OCI-M2 (cell line): ENCODE results near the gene NOX5.
A peak's percentile ranks its signal among the peaks of the same experiment; 100 is the strongest.

ENCODE experiments used
- DNase-seq: peaks from one replicate; lab custom pipeline; 2025; ENCODE audit not compliant: unreplicated experiment; lab: John Stamatoyannopoulos, UW

Gene NOX5

DNA sequence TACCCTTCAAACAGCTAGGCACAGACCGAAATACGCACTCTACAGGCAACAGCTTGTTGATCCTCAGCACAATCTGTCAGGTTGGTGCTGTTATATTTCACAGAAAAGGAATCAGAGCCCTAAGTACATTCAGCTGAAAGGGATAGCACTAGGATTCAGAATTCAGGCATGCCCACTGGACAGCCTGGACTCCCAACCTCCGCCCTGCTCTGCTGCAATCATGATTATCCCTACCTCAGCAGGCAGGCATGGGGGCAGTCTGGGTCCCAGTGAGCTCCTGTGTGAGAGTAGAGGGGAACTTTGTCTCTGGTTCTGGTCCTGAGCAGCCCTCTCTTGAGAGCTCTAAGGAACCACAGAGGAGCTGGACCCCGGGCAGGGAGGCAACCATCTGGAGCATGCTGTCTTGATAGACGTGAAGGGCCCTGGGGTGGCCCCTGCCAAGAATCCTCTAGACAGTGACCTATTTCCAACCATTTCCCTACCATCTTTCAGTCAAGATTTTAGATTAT lies 23.4 kb upstream of the NOX5 start:
- no peak for DNase-seq

DNA sequence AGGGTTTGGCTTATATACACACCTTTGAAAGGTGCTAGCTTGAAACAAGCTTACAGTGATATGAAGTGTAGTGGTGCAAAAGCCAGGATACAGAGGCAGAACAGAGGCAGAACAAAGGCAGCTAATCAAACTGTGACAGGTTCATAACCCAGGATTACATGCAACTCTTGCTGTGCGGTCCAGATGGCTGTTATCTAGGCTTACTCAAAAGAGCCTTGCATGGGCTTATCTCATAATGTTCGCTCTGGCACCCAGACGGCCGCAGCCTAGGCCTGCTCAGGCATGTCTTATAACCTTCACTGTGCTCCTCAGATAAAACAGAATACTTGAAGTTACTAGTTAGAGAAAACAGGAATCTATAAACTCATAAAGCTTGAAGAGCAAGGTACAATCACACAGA lies 22.8 kb upstream of the NOX5 start:
- DNase-seq, result peak; percentile 69

DNA sequence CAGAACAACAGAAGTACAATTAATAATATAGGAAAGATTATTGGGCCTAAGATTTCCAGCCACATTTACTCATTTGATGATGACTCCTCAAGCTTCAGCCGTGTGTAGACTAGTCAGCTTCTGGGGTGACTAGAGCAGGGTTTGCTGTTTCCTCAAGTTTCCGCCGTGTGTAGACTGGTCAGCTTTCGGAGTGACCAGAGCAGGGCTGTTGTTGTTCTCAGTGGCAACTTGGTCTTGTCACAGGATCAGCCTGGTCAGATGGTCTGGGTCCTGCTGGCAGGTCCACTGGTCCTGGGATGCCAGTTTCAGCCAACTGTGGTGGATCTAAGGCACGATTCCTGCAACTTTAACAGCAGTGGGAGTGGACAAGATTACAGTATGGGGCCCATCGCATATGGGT lies 21.8 kb upstream of the NOX5 start:
- no peak for DNase-seq

- DNase-seq, result no peak
These were observed 21.2 kb upstream of the NOX5 start for GRCh38 chr15:68993276-68993675.

- no peak for DNase-seq
These were observed 20.3 kb upstream of the NOX5 start for GRCh38 chr15:68994149-68994548.

GRCh38 chr15:68994981-68995761 lies 19.3 kb upstream of the NOX5 start:
- no peak for DNase-seq

GRCh38 chr15:68997050-68997449 lies 17.4 kb upstream of the NOX5 start:
- DNase-seq, result no peak

DNA sequence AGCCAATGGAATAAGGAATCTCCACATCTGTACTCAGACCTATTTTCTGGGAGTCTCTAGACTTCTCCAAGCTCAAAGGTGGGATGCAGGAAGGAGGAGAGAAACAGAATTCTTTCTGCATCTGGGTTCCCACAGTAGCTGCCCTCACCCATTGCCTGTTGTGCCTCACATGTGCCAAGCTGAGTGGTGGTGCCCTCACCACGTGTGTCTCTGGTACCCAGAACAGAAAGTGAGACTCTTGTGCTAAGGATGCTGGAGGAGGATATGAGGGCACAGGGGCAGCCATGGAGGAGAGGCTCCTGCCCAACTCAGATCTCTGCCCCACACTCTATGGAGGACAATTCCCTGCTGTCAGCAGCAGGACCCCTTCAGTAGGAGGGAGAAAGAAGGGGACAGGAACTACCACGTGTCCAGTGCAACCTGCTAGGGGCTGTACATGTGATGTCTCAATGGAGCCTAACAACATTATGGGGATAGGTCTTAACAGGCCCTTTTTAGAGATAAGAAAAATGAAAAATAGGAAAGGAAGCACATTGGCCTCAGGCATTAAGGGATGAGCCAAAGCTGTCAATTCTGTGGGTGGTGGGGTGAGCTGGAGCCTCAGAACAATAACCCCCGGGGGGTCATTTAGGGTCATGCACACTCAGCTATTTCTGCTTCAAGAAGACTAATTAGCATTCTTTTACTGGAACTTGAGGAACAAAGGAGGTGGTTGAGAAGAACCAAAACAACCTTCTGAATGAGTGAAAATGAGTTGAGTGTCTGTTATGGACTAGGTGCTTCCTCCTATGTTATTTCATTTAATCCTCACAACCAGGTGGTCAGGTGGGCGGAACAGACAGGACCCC lies 16.3 kb upstream of the NOX5 start:
- DNase-seq, result no peak

- no peak for DNase-seq
These were observed 15.4 kb upstream of the NOX5 start for GRCh38 chr15:68999091-68999490.

GRCh38 chr15:69000091-69000490 lies 14.4 kb upstream of the NOX5 start:
- DNase-seq, result no peak

GRCh38 chr15:69000725-69001503 lies 13.6 kb upstream of the NOX5 start:
- DNase-seq, result no peak

GRCh38 chr15:69002783-69003182 lies 11.7 kb upstream of the NOX5 start:
- no peak for DNase-seq

GRCh38 chr15:69004011-69004410 lies 10.5 kb upstream of the NOX5 start:
- DNase-seq, result no peak

- no peak for DNase-seq
These were observed 6.4 kb upstream of the NOX5 start for GRCh38 chr15:69008056-69008455.

DNA sequence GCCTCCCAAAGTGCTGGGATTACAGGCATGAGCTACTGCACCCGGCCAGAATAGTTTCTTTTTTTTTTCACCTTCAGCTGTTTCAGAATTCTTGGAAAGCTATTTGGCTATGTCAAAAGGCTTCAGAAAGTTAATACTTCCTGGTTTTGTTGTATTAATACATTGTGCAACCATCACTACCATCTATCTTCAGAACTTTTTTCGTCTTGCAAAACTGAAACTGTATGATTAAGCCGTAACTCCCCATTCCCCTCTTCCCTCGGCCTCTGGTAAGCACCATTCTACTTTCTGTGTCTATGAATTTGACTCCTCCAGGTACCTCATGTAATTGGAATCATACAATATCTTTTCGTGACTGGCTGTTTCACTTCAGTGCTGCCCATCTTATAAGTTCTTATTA lies 5.2 kb upstream of the NOX5 start:
- DNase-seq, result no peak

GRCh38 chr15:69011641-69012040 lies 2.9 kb upstream of the NOX5 start:
- no peak for DNase-seq

GRCh38 chr15:69012761-69013364 lies 1.6 kb upstream of the NOX5 start:
- no peak for DNase-seq

DNA sequence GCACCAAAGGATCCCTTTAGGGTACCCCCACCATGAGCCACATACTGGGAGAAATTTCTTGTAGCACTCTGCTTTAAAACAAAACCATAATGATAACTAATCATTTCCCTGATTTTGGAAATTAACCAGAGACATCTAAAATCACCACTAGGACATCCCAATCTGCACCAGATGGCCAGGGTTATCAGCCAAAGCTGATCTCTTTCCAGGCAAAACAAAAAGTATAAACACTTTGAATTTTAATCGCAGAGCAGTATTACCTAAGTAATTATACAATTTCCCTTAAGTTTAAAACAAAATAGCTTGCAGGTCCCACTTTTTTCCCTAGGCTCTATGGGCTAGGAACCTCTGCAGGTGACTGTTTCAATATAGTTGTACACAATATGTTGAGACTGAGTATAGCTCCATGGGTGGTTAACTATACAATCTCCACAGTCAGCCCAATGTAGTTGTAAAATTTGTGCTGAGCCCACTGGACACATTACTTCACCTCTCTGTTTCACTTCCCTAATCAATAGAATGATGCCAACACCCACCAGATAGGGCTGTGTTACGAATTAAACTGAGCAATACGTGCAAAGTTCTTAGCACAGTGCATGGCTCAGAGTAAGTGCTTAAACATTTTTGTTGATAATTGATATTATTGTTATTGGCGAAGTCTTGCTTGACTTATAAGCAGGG lies 629 bp upstream of the NOX5 start:
- DNase-seq, result no peak

DNA sequence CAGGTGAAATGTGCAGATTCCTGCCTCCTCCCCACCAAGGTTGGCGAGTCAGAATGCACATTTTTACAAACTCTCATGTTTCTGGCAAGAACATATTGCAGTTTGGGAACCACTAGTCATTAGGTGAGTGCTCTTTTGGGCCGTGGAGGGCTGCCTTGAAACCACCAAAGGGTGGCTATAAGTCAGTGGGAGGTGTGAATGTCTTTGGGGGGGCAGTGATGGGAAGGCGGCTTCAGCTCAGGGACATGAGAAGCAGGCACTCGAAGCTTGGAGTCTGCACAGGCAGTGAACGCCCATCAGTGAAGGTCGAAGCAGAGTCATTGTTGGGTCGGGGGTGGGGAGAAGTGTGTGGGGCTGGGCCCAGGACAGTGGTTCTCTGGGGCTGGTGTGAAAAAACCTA lies 1.1 kb downstream of the NOX5 start:
- DNase-seq, result no peak

DNA sequence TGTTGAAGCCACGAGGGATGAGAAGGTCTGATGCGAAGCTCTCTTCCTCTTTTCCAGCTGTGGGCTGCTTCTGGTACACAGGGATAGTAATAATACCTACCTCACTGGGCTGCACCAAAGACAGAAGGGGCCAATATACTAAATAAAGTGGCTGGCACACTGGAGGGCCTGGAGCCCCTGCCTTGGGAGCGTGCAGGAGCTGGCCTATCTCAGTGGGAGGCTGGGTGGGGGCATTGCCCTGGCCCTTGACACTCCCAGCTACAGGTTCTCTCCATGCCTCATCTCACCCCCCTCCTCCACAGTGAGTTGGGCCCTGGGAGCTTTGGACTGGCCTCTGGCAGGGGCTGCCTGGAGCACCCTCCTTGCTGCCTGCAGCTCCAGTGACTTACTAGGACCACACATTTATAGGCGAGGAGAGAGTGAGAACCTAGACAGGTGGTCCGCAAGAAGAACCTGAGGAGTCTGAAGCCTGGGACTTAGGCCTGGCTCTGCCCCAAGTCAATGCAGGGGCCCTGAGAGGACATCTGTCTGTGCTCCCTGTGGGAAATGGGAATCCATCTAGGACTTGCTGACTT lies 1.6 kb downstream of the NOX5 start:
- no peak for DNase-seq
